DMS114 treated with DMSO at 0.1 percent for 48 hours (cell line): ENCODE measurements around the gene OR2T1.
"Not testable (repeated sequence)": the region's sequence is repeated elsewhere in the genome, so short reads cannot be mapped to it uniquely, and the experiment has no call there.

Experiments used
- DNase-seq: peaks from one replicate; lab custom pipeline; 2025; ENCODE audit not compliant: unreplicated experiment; lab: John Stamatoyannopoulos, UW

Gene OR2T1

GRCh38 chr1:248434913-248435312 is 32.1 kb downstream of the OR2T1 start:
- not testable (repeated sequence) for DNase-seq

GRCh38 chr1:248436303-248436702 is 33.5 kb downstream of the OR2T1 start:
- DNase-seq, result not testable (repeated sequence)

GRCh38 chr1:248438668-248439067 is 35.8 kb downstream of the OR2T1 start:
- not testable (repeated sequence) for DNase-seq

GRCh38 chr1:248439283-248439682 is 36.4 kb downstream of the OR2T1 start:
- not testable (repeated sequence) for DNase-seq

- DNase-seq, result not testable (repeated sequence)
Measured at GRCh38 chr1:248442500-248443277, 39.8 kb downstream of the OR2T1 start.

- DNase-seq, result not testable (repeated sequence)
Measured at GRCh38 chr1:248444603-248445002, 41.8 kb downstream of the OR2T1 start.

- DNase-seq, result not testable (repeated sequence)
Measured at GRCh38 chr1:248445399-248445798, 42.6 kb downstream of the OR2T1 start, which contains the start of gene OR2T2. Gene OR2T2 (plus strand): TSS chr1:248445637. CDS start chr1:248452798, 7,161 bp downstream.

- not testable (repeated sequence) for DNase-seq
Measured at GRCh38 chr1:248448409-248449074, 45.7 kb downstream of the OR2T1 start.

- DNase-seq, result not testable (repeated sequence)
Measured at GRCh38 chr1:248449821-248450465, 47.1 kb downstream of the OR2T1 start.

GRCh38 chr1:248450466-248451145 is 47.8 kb downstream of the OR2T1 start:
- DNase-seq, result not testable (repeated sequence)

- not testable (repeated sequence) for DNase-seq
Measured at GRCh38 chr1:248453619-248454018, 50.8 kb downstream of the OR2T1 start.

GRCh38 chr1:248455045-248455444 is 52.2 kb downstream of the OR2T1 start:
- DNase-seq, result not testable (repeated sequence)

GRCh38 chr1:248456635-248457034 is 53.8 kb downstream of the OR2T1 start:
- not testable (repeated sequence) for DNase-seq
